Breast epithelium (tissue), 3 donors: ENCODE measurements around the gene TMEM214.

Source experiments
- POLR2A ChIP-seq: fragments of 450-650 bp; IDR thresholded peaks from one replicate; pipeline ENCODE4 v1.6.1; 2016; ENCODE audit warnings: antibody characterized with exemption, mild to moderate bottlenecking, moderate library complexity
- POLR2AphosphoS5 ChIP-seq, 3 donors: sonication (generic); formaldehyde crosslinking; IDR thresholded peaks; one replicate each; pipeline ENCODE4 v1.6.1; 2017; ENCODE audit warnings: antibody characterized with exemption in 3 of 3
- TF ChIP-seq, protein P1 (sequence below), 3 donors: fragments of 450-650 bp; IDR thresholded peaks; one replicate each; pipeline ENCODE4 v1.5.1; 2016 to 2017; ENCODE audit warnings: antibody characterized with exemption in 3 of 3, mild to moderate bottlenecking in 3 of 3, moderate library complexity in 3 of 3

DNA sequence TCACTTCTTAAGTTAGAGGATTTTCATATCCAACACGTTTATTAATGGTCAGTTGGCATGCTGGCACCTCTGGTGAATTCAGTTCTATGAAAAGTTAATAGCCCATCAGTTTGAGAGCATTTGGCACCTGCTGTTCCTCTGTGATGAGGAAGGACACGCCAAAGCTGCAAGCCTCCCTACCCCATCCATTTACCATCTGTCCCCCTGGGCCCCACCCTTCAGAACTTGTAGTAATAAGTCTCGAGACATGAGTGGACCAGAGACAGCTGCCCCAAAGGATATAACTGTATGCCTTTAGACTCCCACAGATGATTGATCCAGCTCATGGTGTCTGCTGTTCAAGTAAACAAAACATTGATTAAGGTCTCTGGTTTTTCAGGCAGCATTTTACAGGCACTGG, 32.4 kb downstream of the TMEM214 start:
- TF ChIP-seq POLR2A (no peak), POLR2AphosphoS5 (IDR thresholded peaks at IDR 0.05) (no peak)
- TF ChIP-seq, protein P1, sequence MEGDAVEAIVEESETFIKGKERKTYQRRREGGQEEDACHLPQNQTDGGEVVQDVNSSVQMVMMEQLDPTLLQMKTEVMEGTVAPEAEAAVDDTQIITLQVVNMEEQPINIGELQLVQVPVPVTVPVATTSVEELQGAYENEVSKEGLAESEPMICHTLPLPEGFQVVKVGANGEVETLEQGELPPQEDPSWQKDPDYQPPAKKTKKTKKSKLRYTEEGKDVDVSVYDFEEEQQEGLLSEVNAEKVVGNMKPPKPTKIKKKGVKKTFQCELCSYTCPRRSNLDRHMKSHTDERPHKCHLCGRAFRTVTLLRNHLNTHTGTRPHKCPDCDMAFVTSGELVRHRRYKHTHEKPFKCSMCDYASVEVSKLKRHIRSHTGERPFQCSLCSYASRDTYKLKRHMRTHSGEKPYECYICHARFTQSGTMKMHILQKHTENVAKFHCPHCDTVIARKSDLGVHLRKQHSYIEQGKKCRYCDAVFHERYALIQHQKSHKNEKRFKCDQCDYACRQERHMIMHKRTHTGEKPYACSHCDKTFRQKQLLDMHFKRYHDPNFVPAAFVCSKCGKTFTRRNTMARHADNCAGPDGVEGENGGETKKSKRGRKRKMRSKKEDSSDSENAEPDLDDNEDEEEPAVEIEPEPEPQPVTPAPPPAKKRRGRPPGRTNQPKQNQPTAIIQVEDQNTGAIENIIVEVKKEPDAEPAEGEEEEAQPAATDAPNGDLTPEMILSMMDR (IDR thresholded peaks at IDR 0.05): no peak
